WERI-Rb-1 (cell line): ENCODE measurements around the gene RGS11.
A peak's percentile ranks its signal among the peaks of the same experiment; 100 is the strongest.

ENCODE experiments used
- DNase-seq: peaks from one replicate; pipeline ENCODE4 v3.0.0-alpha.2; 2020
- H3K27ac ChIP-seq: fragments of 250-450 bp; sonication (Bioruptor Pico); 2 replicates; pipeline ENCODE4 v1.5.1; 2020; ENCODE audit warnings: mild to moderate bottlenecking, moderate library complexity
- H3K27me3 ChIP-seq: fragments of 250-450 bp; sonication (Bioruptor Pico); 2 replicates; pipeline ENCODE4 v1.5.1; 2021; ENCODE audit warnings: mild to moderate bottlenecking, low read depth, moderate library complexity; ENCODE audit not compliant: insufficient read depth, severe bottlenecking
- H3K36me3 ChIP-seq: fragments of 250-450 bp; sonication (Bioruptor Pico); 2 replicates; pipeline ENCODE4 v1.5.1; 2020; ENCODE audit warnings: mild to moderate bottlenecking, moderate library complexity
- H3K4me3 ChIP-seq: 2 replicates; pipeline ENCODE4 v1.5.1; 2011; ENCODE audit warnings: low read depth, mild to moderate bottlenecking, control low read depth, low read length
- H3K9me3 ChIP-seq: fragments of 250-450 bp; sonication (Bioruptor Pico); 2 replicates; pipeline ENCODE4 v1.5.1; 2021; ENCODE audit warnings: mild to moderate bottlenecking, moderate library complexity; ENCODE audit not compliant: severe bottlenecking
- CTCF ChIP-seq: IDR thresholded peaks from 2 replicates; pipeline ENCODE4 v1.5.1; 2011; ENCODE audit warnings: low read depth, mild to moderate bottlenecking, control low read depth, inconsistent platforms, low read length

Gene RGS11

GRCh38 chr16:284204-285120 lies 8.7 kb upstream of the RGS11 start:
- no peaks in the 10 kb centered on the region for H3K9me3 ChIP-seq
- TF ChIP-seq CTCF = no peak
- H3K27me3 ChIP-seq = no peaks in the 10 kb centered on the region
- H3K4me3 ChIP-seq = no peak overlapping the region
- no peak overlapping the region for H3K27ac ChIP-seq
- peaks cover 16% of the 10 kb centered on the region for H3K36me3 ChIP-seq
- no peak for DNase-seq

- no peak within 1 kb of the TSS for H3K27ac ChIP-seq
- no peak within 1 kb of the TSS for H3K4me3 ChIP-seq
- H3K27me3 ChIP-seq = no peaks in the 10 kb centered on the region
- no peak for DNase-seq
- H3K36me3 ChIP-seq = peaks cover 11% of the 10 kb centered on the region
- H3K9me3 ChIP-seq = no peaks in the 10 kb centered on the region
- TF ChIP-seq CTCF = no peak
Observed at GRCh38 chr16:283033-283805, 7.5 kb upstream of the RGS11 start, which contains the start of gene PDIA2. Gene PDIA2 (plus strand): TSS chr16:283164. CDS start chr16:283170, 6 bp downstream.

- DNase-seq = no peak
- no peaks in the 10 kb centered on the region for H3K9me3 ChIP-seq
- H3K27ac ChIP-seq = no peak overlapping the region
- TF ChIP-seq CTCF = no peak
- H3K36me3 ChIP-seq = peaks cover 4% of the 10 kb centered on the region; the same call in 1 of the 2 replicates
- H3K27me3 ChIP-seq = no peaks in the 10 kb centered on the region
- H3K4me3 ChIP-seq = no peak overlapping the region
Observed at GRCh38 chr16:282491-282890, 6.7 kb upstream of the RGS11 start.

- Histone ChIP-seq H3K27me3 (no peaks in the 10 kb centered on the region), H3K27ac (no peak overlapping the region), H3K36me3 (peaks cover 3% of the 10 kb centered on the region; the same call in 1 of the 2 replicates), H3K9me3 (no peaks in the 10 kb centered on the region), H3K4me3 (no peak overlapping the region)
- no peak for TF ChIP-seq CTCF
- no peak for DNase-seq
Observed at GRCh38 chr16:281660-282255, 6.0 kb upstream of the RGS11 start.

- Histone ChIP-seq H3K27me3 (no peaks in the 10 kb centered on the region), H3K4me3 (peak overlapping the region; percentile 63), H3K36me3 (no peaks in the 10 kb centered on the region), H3K9me3 (no peaks in the 10 kb centered on the region), H3K27ac (peak overlapping the region; percentile 33; the same call in 1 of the 2 replicates)
- DNase-seq = no peak
- no peak for TF ChIP-seq CTCF
Observed at GRCh38 chr16:280991-281659, 5.4 kb upstream of the RGS11 start.
